ENCODE measurements around the gene CLEC16A. TPM values are rescaled to one million over a fixed set of nuclear protein-coding genes. Genes with fewer than 3 reads are reported as not detected.
A peak's percentile ranks its signal among the peaks of the same experiment; 100 is the strongest.

Gene CLEC16A
- total RNA-seq, 1 donor from 2014 or later: 57.6 TPM

GRCh38 chr16:11076259-11077018 lies 132.1 kb downstream of the CLEC16A start:
- TF ChIP-seq CTCF (IDR thresholded peaks at IDR 0.05): no peak
- no peak for DNase-seq
- H3K27ac Mint-ChIP-seq: peak overlapping the region; percentile 95
- ATAC-seq (ENCODE audit: low read depth): peak; percentile 70
- POLR2A ChIA-PET: interaction anchor here (0.5 to 5.4 kb wide), 17 partner anchors 9 to 251 kb away, joined by 3 to 78 read pairs (median 5); partner anchors contain the start of gene SOCS1
- H3K4me1 Mint-ChIP-seq: peaks cover 83% of the 10 kb centered on the region
- intact Hi-C loops (cut with micrococcal nuclease): loop anchor here (1.0 to 5.0 kb wide), 3 partner anchors 180 to 286 kb away; partner anchors contain the start of gene SOCS1
- CTCF ChIA-PET: interaction anchor here (0.9 to 3.1 kb wide), 6 partner anchors 12 to 280 kb away, joined by 3 to 14 read pairs (median 4); partner anchors contain the start of gene SOCS1
- H3K4me3 Mint-ChIP-seq: peak overlapping the region; percentile 51
- no peaks in the 10 kb centered on the region for H3K27me3 Mint-ChIP-seq
- peaks cover 35% of the 10 kb centered on the region for H3K36me3 Mint-ChIP-seq (ENCODE audit: low read depth)
- H3K9me3 Mint-ChIP-seq: no peaks in the 10 kb centered on the region

GRCh38 chr16:11078812-11079459 lies 134.6 kb downstream of the CLEC16A start:
- H3K36me3 Mint-ChIP-seq (ENCODE audit: low read depth): peaks cover 28% of the 10 kb centered on the region
- DNase-seq (no peak), ATAC-seq (ENCODE audit: low read depth) (no peak)
- POLR2A ChIA-PET: interaction anchor here (0.6 to 5.4 kb wide), 20 partner anchors 9 to 219 kb away, joined by 3 to 82 read pairs (median 8); partner anchors contain the start of gene SOCS1
- no peaks in the 10 kb centered on the region for H3K9me3 Mint-ChIP-seq
- intact Hi-C loops (cut with micrococcal nuclease): loop anchor here (1.0 to 5.0 kb wide), 8 partner anchors 15 to 283 kb away; no protein-coding TSS in a partner anchor
- H3K4me1 Mint-ChIP-seq: peaks cover 86% of the 10 kb centered on the region
- peak overlapping the region; percentile 95 for H3K27ac Mint-ChIP-seq
- TF ChIP-seq CTCF (IDR thresholded peaks at IDR 0.05): no peak
- peak overlapping the region; percentile 77 for H3K4me3 Mint-ChIP-seq
- CTCF ChIA-PET: interaction anchor here (0.7 to 2.0 kb wide), 8 partner anchors 9 to 178 kb away, joined by 3 to 6 read pairs (median 4); no protein-coding TSS in a partner anchor
- H3K27me3 Mint-ChIP-seq: no peaks in the 10 kb centered on the region

GRCh38 chr16:11079652-11080187 lies 135.4 kb downstream of the CLEC16A start:
- Mint-ChIP-seq H3K4me1 (peaks cover 78% of the 10 kb centered on the region), H3K4me3 (peak overlapping the region; percentile 77), H3K9me3 (no peaks in the 10 kb centered on the region), H3K27me3 (no peaks in the 10 kb centered on the region), H3K36me3 (ENCODE audit: low read depth) (peaks cover 35% of the 10 kb centered on the region), H3K27ac (peak overlapping the region; percentile 95)
- ChIA-PET CTCF (interaction anchor here (0.9 to 2.0 kb wide), 6 partner anchors 13 to 177 kb away, joined by 3 to 6 read pairs (median 4); no protein-coding TSS in a partner anchor), POLR2A (interaction anchor here (0.7 to 5.4 kb wide), 16 partner anchors 8 to 218 kb away, joined by 3 to 82 read pairs (median 6); partner anchors contain the start of gene SOCS1)
- ATAC-seq (ENCODE audit: low read depth) (peak; percentile 31), DNase-seq (no peak)
- no peak for TF ChIP-seq CTCF (IDR thresholded peaks at IDR 0.05)
- intact Hi-C loops (cut with micrococcal nuclease): loop anchor here (1.0 to 5.0 kb wide), 7 partner anchors 15 to 283 kb away; no protein-coding TSS in a partner anchor

- POLR2A ChIA-PET: interaction anchor here (2.4 to 5.4 kb wide), 4 partner anchors 12 to 175 kb away, joined by 16 to 82 read pairs (median 52); partner anchors contain the start of gene SOCS1
- Mint-ChIP-seq H3K36me3 (ENCODE audit: low read depth) (peaks cover 39% of the 10 kb centered on the region), H3K4me1 (peaks cover 72% of the 10 kb centered on the region), H3K9me3 (no peaks in the 10 kb centered on the region), H3K27me3 (no peaks in the 10 kb centered on the region), H3K4me3 (peak overlapping the region; percentile 77), H3K27ac (peak overlapping the region; percentile 95)
- TF ChIP-seq CTCF (IDR thresholded peaks at IDR 0.05): no peak
- intact Hi-C loops (cut with micrococcal nuclease): no loop called here
- ATAC-seq (ENCODE audit: low read depth) (no peak), DNase-seq (no peak)
- CTCF ChIA-PET: interaction anchor here (1.5 kb wide), 1 partner anchor 15 kb away, joined by 4 read pairs; no protein-coding TSS in a partner anchor
Observed at GRCh38 chr16:11080327-11080967, 136.1 kb downstream of the CLEC16A start.
